ENCODE results near the gene SLC9A7.
A peak's percentile ranks its signal among the peaks of the same experiment; 100 is the strongest.

The SLC9A7 gene

DNA sequence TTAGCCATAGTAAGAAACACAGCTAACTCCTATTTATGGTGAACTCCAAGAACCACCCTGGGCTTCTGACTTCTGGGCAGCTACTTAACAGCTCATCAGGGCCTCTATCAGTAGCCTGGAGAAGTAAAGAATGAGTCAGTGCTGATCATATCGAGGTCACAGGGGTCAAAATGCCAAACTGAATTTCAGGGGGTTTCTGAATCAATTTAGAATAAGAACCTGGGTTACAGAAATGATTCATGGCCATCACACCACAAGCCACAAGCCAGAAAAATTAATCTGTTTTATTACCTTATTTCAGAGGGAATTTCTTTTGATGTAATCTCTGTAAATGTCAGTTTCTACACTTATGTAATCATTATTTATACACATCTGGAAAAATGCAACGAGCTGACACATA is 121.0 kb downstream of the SLC9A7 start:
- Histone ChIP-seq H3K27ac (ENCODE audit: low read length) (no peak overlapping the region), H3K4me3 (ENCODE audit: low read depth in 1 of 2, low read length in 2 of 2) (no peak overlapping the region), H3K4me1 (ENCODE audit: control insufficient read depth in 1 of 2, insufficient read depth in 2 of 2, low read length in 2 of 2) (no peaks in the 10 kb centered on the region), H3K36me3 (ENCODE audit: control insufficient read depth in 1 of 2, insufficient read depth in 2 of 2, low read length in 2 of 2) (no peaks in the 10 kb centered on the region), H3K9me3 (ENCODE audit: control insufficient read depth in 1 of 2, low read length in 2 of 2) (no peaks in the 10 kb centered on the region), H3K27me3 (ENCODE audit: low read depth, low read length) (no peaks in the 10 kb centered on the region)

- no peak overlapping the region for H3K4me3 ChIP-seq (ENCODE audit: low read depth in 1 of 2, low read length in 2 of 2)
- H3K27ac ChIP-seq (ENCODE audit: low read length), result no peak overlapping the region
- no peaks in the 10 kb centered on the region for H3K27me3 ChIP-seq (ENCODE audit: low read depth, low read length)
- no peaks in the 10 kb centered on the region for H3K9me3 ChIP-seq (ENCODE audit: control insufficient read depth in 1 of 2, low read length in 2 of 2)
- H3K4me1 ChIP-seq (ENCODE audit: control insufficient read depth in 1 of 2, insufficient read depth in 2 of 2, low read length in 2 of 2), result no peaks in the 10 kb centered on the region
- no peaks in the 10 kb centered on the region for H3K36me3 ChIP-seq (ENCODE audit: control insufficient read depth in 1 of 2, insufficient read depth in 2 of 2, low read length in 2 of 2)
Measured at GRCh38 chrX:46636223-46636622, 122.7 kb downstream of the SLC9A7 start.

DNA sequence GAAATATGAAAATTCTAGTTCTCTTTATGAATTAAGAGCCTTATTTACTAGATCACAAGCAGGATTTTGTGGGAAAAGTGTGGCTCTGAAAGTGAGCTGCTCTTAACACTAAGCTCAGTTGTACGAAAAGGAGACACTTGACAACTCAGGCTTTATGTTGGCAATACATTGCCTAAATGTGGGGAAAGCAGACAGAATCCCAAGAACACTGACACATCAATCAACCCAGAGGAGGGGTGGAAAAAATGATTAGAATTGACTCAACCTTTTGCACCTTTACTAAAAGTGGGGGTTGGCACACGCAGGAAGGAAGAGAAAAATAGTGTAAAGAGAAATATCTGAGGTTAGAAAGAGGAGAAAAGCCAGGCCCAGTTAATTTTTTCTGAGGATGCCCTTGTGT is 123.7 kb downstream of the SLC9A7 start:
- no peaks in the 10 kb centered on the region for H3K9me3 ChIP-seq (ENCODE audit: control insufficient read depth in 1 of 2, low read length in 2 of 2)

DNA sequence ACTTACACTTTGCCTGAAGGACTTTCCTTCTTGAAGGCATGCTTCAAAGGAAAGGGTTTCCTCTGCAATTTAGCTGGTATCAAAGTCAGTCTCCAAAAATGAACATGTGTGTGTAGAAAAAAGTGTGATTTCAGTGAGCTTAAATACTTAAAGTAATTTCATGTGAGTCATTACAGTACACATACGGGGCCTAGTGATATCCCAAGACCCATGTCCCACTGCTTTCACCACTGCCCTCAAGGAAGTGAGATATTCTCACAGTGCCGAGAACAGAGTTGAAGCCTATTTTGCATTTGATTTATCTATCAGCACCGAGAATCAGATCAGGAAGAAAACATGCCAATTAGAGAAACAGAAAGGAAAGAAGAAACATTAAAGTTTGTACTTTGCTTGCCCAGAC is 124.3 kb downstream of the SLC9A7 start:
- Histone ChIP-seq H3K27me3 (ENCODE audit: low read depth, low read length) (no peaks in the 10 kb centered on the region), H3K4me1 (ENCODE audit: control insufficient read depth in 1 of 2, insufficient read depth in 2 of 2, low read length in 2 of 2) (no peaks in the 10 kb centered on the region), H3K4me3 (ENCODE audit: low read depth in 1 of 2, low read length in 2 of 2) (no peak overlapping the region), H3K27ac (ENCODE audit: low read length) (no peak overlapping the region), H3K9me3 (ENCODE audit: control insufficient read depth in 1 of 2, low read length in 2 of 2) (no peaks in the 10 kb centered on the region), H3K36me3 (ENCODE audit: control insufficient read depth in 1 of 2, insufficient read depth in 2 of 2, low read length in 2 of 2) (no peaks in the 10 kb centered on the region)

More for the DNA sequence above, 123.7 kb downstream of the SLC9A7 start:
- no peak overlapping the region for H3K4me3 ChIP-seq (ENCODE audit: low read depth in 1 of 2, low read length in 2 of 2)
- H3K27ac ChIP-seq (ENCODE audit: low read length), result no peak overlapping the region
- no peaks in the 10 kb centered on the region for H3K36me3 ChIP-seq (ENCODE audit: control insufficient read depth in 1 of 2, insufficient read depth in 2 of 2, low read length in 2 of 2)
- no peaks in the 10 kb centered on the region for H3K27me3 ChIP-seq (ENCODE audit: low read depth, low read length)
- H3K4me1 ChIP-seq (ENCODE audit: control insufficient read depth in 1 of 2, insufficient read depth in 2 of 2, low read length in 2 of 2), result no peaks in the 10 kb centered on the region

- H3K4me1 ChIP-seq (ENCODE audit: control insufficient read depth in 1 of 2, insufficient read depth in 2 of 2, low read length in 2 of 2), result no peaks in the 10 kb centered on the region
- no peak overlapping the region for H3K4me3 ChIP-seq (ENCODE audit: low read depth in 1 of 2, low read length in 2 of 2)
- no peaks in the 10 kb centered on the region for H3K27me3 ChIP-seq (ENCODE audit: low read depth, low read length)
- H3K27ac ChIP-seq (ENCODE audit: low read length), result no peak overlapping the region
- H3K36me3 ChIP-seq (ENCODE audit: control insufficient read depth in 1 of 2, insufficient read depth in 2 of 2, low read length in 2 of 2), result no peaks in the 10 kb centered on the region
- H3K9me3 ChIP-seq (ENCODE audit: control insufficient read depth in 1 of 2, low read length in 2 of 2), result no peaks in the 10 kb centered on the region
Measured at GRCh38 chrX:46630141-46630540, 128.8 kb downstream of the SLC9A7 start.

- H3K4me3 ChIP-seq (ENCODE audit: low read depth in 1 of 2, low read length in 2 of 2), result no peak overlapping the region
- no peaks in the 10 kb centered on the region for H3K4me1 ChIP-seq (ENCODE audit: control insufficient read depth in 1 of 2, insufficient read depth in 2 of 2, low read length in 2 of 2)
- no peaks in the 10 kb centered on the region for H3K36me3 ChIP-seq (ENCODE audit: control insufficient read depth in 1 of 2, insufficient read depth in 2 of 2, low read length in 2 of 2)
- H3K27me3 ChIP-seq (ENCODE audit: low read depth, low read length), result no peaks in the 10 kb centered on the region
- H3K27ac ChIP-seq (ENCODE audit: low read length), result peak overlapping the region; percentile 54
- no peaks in the 10 kb centered on the region for H3K9me3 ChIP-seq (ENCODE audit: control insufficient read depth in 1 of 2, low read length in 2 of 2)
Measured at GRCh38 chrX:46628460-46629371, 130.2 kb downstream of the SLC9A7 start.

DNA sequence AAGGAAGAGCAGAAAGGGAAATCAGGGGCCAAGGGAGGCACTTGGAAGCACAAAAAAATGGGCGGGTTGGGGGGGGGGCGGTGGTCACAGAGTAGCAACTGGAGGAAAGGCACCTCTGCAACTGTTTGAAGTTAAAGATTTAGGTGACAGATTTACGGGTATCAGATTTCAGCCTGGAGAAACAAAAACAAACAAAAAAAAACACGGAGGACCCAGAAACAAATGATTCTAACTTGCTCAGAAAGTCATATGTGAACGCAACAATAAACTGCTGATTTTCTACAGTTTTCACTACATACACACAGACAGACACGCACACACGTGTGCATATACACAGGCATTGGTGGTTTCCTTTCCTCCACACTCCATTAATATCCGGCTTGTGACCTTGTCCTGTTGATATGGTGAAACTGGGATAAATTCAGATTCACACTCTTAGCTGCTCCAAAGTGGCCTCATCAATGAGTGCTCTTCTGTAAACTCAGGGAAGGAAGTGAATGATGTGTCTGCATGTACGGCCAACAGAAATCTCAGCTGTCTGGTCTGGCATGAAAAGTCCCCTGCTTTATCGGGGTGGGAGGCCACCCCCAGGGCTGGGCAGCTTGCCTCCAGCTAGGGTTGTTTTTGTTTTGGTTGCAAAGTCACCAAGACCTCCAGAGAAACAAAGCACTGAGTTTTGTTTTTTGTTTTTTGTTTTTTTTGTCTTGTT is 131.1 kb downstream of the SLC9A7 start:
- Histone ChIP-seq H3K9me3 (ENCODE audit: control insufficient read depth in 1 of 2, low read length in 2 of 2) (no peaks in the 10 kb centered on the region), H3K36me3 (ENCODE audit: control insufficient read depth in 1 of 2, insufficient read depth in 2 of 2, low read length in 2 of 2) (no peaks in the 10 kb centered on the region), H3K27ac (ENCODE audit: low read length) (peak overlapping the region; percentile 54), H3K4me3 (ENCODE audit: low read depth in 1 of 2, low read length in 2 of 2) (no peak overlapping the region), H3K4me1 (ENCODE audit: control insufficient read depth in 1 of 2, insufficient read depth in 2 of 2, low read length in 2 of 2) (no peaks in the 10 kb centered on the region), H3K27me3 (ENCODE audit: low read depth, low read length) (no peaks in the 10 kb centered on the region)

GRCh38 chrX:46627062-46627461 is 131.9 kb downstream of the SLC9A7 start:
- Histone ChIP-seq H3K9me3 (ENCODE audit: control insufficient read depth in 1 of 2, low read length in 2 of 2) (no peaks in the 10 kb centered on the region), H3K4me3 (ENCODE audit: low read depth in 1 of 2, low read length in 2 of 2) (no peak overlapping the region), H3K36me3 (ENCODE audit: control insufficient read depth in 1 of 2, insufficient read depth in 2 of 2, low read length in 2 of 2) (no peaks in the 10 kb centered on the region), H3K27ac (ENCODE audit: low read length) (no peak overlapping the region), H3K4me1 (ENCODE audit: control insufficient read depth in 1 of 2, insufficient read depth in 2 of 2, low read length in 2 of 2) (no peaks in the 10 kb centered on the region), H3K27me3 (ENCODE audit: low read depth, low read length) (no peaks in the 10 kb centered on the region)

- Histone ChIP-seq H3K27ac (ENCODE audit: low read length) (no peak overlapping the region), H3K27me3 (ENCODE audit: low read depth, low read length) (no peaks in the 10 kb centered on the region)
Measured at GRCh38 chrX:46626566-46626965, 132.4 kb downstream of the SLC9A7 start.

GRCh38 chrX:46624090-46624786 is 134.7 kb downstream of the SLC9A7 start:
- Histone ChIP-seq H3K27me3 (ENCODE audit: low read depth, low read length) (no peaks in the 10 kb centered on the region), H3K27ac (ENCODE audit: low read length) (no peak overlapping the region), H3K4me3 (ENCODE audit: low read depth in 1 of 2, low read length in 2 of 2) (no peak overlapping the region), H3K4me1 (ENCODE audit: control insufficient read depth in 1 of 2, insufficient read depth in 2 of 2, low read length in 2 of 2) (no peaks in the 10 kb centered on the region), H3K36me3 (ENCODE audit: control insufficient read depth in 1 of 2, insufficient read depth in 2 of 2, low read length in 2 of 2) (no peaks in the 10 kb centered on the region), H3K9me3 (ENCODE audit: control insufficient read depth in 1 of 2, low read length in 2 of 2) (no peaks in the 10 kb centered on the region)

More at GRCh38 chrX:46626566-46626965, 132.4 kb downstream of the SLC9A7 start:
- Histone ChIP-seq H3K4me1 (ENCODE audit: control insufficient read depth in 1 of 2, insufficient read depth in 2 of 2, low read length in 2 of 2) (no peaks in the 10 kb centered on the region), H3K36me3 (ENCODE audit: control insufficient read depth in 1 of 2, insufficient read depth in 2 of 2, low read length in 2 of 2) (no peaks in the 10 kb centered on the region), H3K9me3 (ENCODE audit: control insufficient read depth in 1 of 2, low read length in 2 of 2) (no peaks in the 10 kb centered on the region), H3K4me3 (ENCODE audit: low read depth in 1 of 2, low read length in 2 of 2) (no peak overlapping the region)

- no peaks in the 10 kb centered on the region for H3K4me1 ChIP-seq (ENCODE audit: control insufficient read depth in 1 of 2, insufficient read depth in 2 of 2, low read length in 2 of 2)
- H3K36me3 ChIP-seq (ENCODE audit: control insufficient read depth in 1 of 2, insufficient read depth in 2 of 2, low read length in 2 of 2), result no peaks in the 10 kb centered on the region
- H3K27ac ChIP-seq (ENCODE audit: low read length), result no peak overlapping the region
- H3K4me3 ChIP-seq (ENCODE audit: low read depth in 1 of 2, low read length in 2 of 2), result no peak overlapping the region
- H3K27me3 ChIP-seq (ENCODE audit: low read depth, low read length), result no peaks in the 10 kb centered on the region
- no peaks in the 10 kb centered on the region for H3K9me3 ChIP-seq (ENCODE audit: control insufficient read depth in 1 of 2, low read length in 2 of 2)
Measured at GRCh38 chrX:46621572-46621971, 137.3 kb downstream of the SLC9A7 start.

All from muscle layer of duodenum (tissue), 2 donors.